Ishikawa (cell line): ENCODE measurements around the gene ZNF211.
A peak's percentile ranks its signal among the peaks of the same experiment; 100 is the strongest.

Experiments
- CEBPB ChIP-seq: IDR thresholded peaks from 2 replicates; pipeline ENCODE4 v1.6.1; 2012
- CREB1 ChIP-seq: IDR thresholded peaks from 2 replicates; pipeline ENCODE4 v1.6.1; 2012; ENCODE audit warnings: low read depth
- EGR1 ChIP-seq: IDR thresholded peaks from 2 replicates; pipeline ENCODE4 v1.6.1; 2012
- EP300 ChIP-seq: IDR thresholded peaks from 2 replicates; pipeline ENCODE4 v1.6.1; 2012; ENCODE audit warnings: borderline replicate concordance
- FOXM1 ChIP-seq: IDR thresholded peaks from 2 replicates; pipeline ENCODE4 v1.6.1; 2012; ENCODE audit warnings: low read depth, borderline replicate concordance
- NFIC ChIP-seq: IDR thresholded peaks from 2 replicates; pipeline ENCODE4 v1.6.1; 2012
- RAD21 ChIP-seq: IDR thresholded peaks from 2 replicates; pipeline ENCODE4 v1.6.1; 2012; ENCODE audit warnings: low read depth
- TAF1 ChIP-seq: IDR thresholded peaks from 2 replicates; pipeline ENCODE4 v1.6.1; 2012; ENCODE audit warnings: low read depth, mild to moderate bottlenecking
- TCF12 ChIP-seq: IDR thresholded peaks from 2 replicates; pipeline ENCODE4 v1.6.1; 2012; ENCODE audit warnings: low read depth
- TEAD4 ChIP-seq: IDR thresholded peaks from 2 replicates; pipeline ENCODE4 v1.6.1; 2012
- YY1 ChIP-seq: IDR thresholded peaks from 2 replicates; pipeline ENCODE4 v1.6.1; 2012; ENCODE audit warnings: low read depth
- ZBTB7A ChIP-seq: IDR thresholded peaks from 2 replicates; pipeline ENCODE4 v1.6.1; 2012; ENCODE audit warnings: low read depth
- TF ChIP-seq, protein P1 (sequence below): IDR thresholded peaks from 2 replicates; pipeline ENCODE4 v1.6.1; 2012
- TF ChIP-seq, protein P2 (sequence below): IDR thresholded peaks from 2 replicates; pipeline ENCODE4 v1.6.1; 2012; ENCODE audit warnings: low read depth, mild to moderate bottlenecking
- TF ChIP-seq, protein P3 (sequence below): IDR thresholded peaks from 2 replicates; pipeline ENCODE4 v1.6.1; 2012

Gene ZNF211

DNA sequence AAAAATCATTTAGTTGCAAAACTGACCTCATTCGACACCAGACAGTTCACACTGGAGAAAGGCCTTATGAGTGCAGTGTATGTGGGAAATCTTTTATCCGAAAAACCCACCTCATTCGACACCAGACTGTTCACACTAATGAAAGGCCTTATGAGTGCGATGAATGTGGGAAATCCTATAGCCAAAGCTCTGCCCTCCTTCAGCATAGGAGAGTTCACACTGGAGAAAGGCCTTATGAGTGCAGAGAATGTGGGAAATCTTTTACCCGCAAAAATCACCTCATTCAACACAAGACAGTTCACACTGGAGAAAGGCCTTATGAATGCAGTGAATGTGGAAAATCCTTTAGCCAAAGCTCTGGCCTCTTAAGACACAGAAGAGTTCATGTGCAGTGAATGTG lies 26.0 kb upstream of the ZNF211 start:
- TF ChIP-seq YY1 = no peak
- TF ChIP-seq, protein P1, sequence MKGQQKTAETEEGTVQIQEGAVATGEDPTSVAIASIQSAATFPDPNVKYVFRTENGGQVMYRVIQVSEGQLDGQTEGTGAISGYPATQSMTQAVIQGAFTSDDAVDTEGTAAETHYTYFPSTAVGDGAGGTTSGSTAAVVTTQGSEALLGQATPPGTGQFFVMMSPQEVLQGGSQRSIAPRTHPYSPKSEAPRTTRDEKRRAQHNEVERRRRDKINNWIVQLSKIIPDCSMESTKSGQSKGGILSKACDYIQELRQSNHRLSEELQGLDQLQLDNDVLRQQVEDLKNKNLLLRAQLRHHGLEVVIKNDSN = no peak
- TF ChIP-seq ZBTB7A = no peak
- TF ChIP-seq RAD21 = no peak
- no peak for TF ChIP-seq FOXM1
- TF ChIP-seq EP300 = no peak
- TF ChIP-seq, protein P2, sequence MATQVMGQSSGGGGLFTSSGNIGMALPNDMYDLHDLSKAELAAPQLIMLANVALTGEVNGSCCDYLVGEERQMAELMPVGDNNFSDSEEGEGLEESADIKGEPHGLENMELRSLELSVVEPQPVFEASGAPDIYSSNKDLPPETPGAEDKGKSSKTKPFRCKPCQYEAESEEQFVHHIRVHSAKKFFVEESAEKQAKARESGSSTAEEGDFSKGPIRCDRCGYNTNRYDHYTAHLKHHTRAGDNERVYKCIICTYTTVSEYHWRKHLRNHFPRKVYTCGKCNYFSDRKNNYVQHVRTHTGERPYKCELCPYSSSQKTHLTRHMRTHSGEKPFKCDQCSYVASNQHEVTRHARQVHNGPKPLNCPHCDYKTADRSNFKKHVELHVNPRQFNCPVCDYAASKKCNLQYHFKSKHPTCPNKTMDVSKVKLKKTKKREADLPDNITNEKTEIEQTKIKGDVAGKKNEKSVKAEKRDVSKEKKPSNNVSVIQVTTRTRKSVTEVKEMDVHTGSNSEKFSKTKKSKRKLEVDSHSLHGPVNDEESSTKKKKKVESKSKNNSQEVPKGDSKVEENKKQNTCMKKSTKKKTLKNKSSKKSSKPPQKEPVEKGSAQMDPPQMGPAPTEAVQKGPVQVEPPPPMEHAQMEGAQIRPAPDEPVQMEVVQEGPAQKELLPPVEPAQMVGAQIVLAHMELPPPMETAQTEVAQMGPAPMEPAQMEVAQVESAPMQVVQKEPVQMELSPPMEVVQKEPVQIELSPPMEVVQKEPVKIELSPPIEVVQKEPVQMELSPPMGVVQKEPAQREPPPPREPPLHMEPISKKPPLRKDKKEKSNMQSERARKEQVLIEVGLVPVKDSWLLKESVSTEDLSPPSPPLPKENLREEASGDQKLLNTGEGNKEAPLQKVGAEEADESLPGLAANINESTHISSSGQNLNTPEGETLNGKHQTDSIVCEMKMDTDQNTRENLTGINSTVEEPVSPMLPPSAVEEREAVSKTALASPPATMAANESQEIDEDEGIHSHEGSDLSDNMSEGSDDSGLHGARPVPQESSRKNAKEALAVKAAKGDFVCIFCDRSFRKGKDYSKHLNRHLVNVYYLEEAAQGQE = no peak
- no peak for TF ChIP-seq CEBPB

DNA sequence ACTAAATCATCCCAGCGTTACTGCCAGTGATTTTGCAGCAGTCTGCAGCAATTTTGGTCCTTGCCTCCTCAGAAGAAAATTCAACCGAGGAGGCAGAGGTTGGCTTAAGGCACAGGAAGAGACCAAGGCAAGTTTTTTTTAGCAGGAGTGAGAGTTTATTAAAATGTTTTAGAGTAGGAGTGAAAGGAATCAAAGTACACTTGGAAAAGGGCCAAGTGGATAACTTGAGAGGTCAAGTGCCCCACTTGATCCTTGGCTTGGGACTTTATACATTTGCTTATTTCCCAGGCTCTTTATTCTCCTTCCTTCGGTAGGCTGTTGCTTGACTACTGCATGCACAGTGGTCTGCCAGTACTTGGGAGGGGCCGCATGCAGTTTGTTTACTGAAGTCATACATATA lies 21.9 kb upstream of the ZNF211 start:
- TF ChIP-seq YY1 = no peak
- no peak for TF ChIP-seq CREB1
- TF ChIP-seq, protein P1 = no peak
- no peak for TF ChIP-seq TAF1
- TF ChIP-seq, protein P2 = no peak
- TF ChIP-seq, protein P3, sequence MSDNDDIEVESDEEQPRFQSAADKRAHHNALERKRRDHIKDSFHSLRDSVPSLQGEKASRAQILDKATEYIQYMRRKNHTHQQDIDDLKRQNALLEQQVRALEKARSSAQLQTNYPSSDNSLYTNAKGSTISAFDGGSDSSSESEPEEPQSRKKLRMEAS = no peak
- no peak for TF ChIP-seq NFIC
- no peak for TF ChIP-seq FOXM1
- no peak for TF ChIP-seq EP300

DNA sequence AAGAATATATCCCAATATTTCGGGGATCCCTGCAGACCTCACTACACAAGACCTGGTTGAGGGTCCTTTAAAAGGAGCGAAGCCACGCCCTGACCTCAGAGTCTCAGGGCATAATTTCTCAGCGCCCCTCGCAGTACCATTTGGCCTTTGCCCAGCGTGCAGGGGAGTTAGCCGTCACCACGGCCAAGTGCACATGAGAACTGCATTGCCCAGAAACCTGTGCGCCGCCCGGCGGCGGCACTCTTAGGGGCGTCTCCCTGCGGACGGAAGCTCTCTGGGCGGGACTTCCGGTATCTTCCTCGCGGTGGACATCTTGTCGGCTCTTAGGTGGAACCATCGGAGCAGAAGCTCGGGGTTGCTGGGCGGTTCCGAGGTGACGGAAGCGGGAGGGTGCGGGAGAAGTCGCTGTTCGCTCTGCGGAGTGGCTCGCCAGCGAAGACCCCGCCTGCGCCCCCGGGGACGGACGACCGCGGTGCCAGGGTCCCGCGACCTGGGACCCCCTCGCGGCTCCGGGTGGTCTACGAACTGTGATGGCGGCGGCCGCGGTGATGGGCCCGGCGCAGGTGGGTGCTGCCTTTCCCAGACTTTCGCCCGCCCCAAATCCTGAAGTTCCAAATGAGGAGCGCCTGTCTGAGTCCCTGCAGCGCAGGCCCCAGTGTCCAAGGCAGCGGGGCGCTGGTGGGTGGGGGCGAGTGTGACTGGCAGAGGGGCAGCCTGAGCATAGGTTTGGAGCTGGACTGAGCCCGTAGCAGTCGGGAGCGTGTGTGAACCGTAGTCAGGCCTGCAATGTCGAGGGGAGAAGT lies 18.8 kb upstream of the ZNF211 start, which contains the start of gene ZNF134:
Gene ZNF134 (plus strand): TSS at position 302 of the 803 bp plus-strand sequence. CDS start 5,227 bp downstream, outside the sequence.
- peak; percentile 67 for TF ChIP-seq ZBTB7A
- 0 out of 2 replicates have a peak, but pooled peaks have one; percentile 13 for TF ChIP-seq CREB1
- TF ChIP-seq EGR1 = 0 out of 2 replicates have a peak, but pooled peaks have one; percentile 18
- TF ChIP-seq TCF12 = 0 out of 2 replicates have a peak, but pooled peaks have one; percentile 30
- peak; percentile 88 for TF ChIP-seq YY1
- TF ChIP-seq, protein P2 = no peak
- TF ChIP-seq TAF1 = peak; percentile 68
- TF ChIP-seq EP300 = no peak
- TF ChIP-seq RAD21 = no peak
- no peak for TF ChIP-seq FOXM1
- TF ChIP-seq NFIC = peak; percentile 25; the same call in 1 of the 2 replicates
- no peak for TF ChIP-seq CEBPB
- 0 out of 2 replicates have a peak, but pooled peaks have one; percentile 17 for TF ChIP-seq TEAD4
- TF ChIP-seq, protein P3 = peak; percentile 45; the same call in 1 of the 2 replicates
- TF ChIP-seq, protein P1 = no peak; the same call in 1 of the 2 replicates

DNA sequence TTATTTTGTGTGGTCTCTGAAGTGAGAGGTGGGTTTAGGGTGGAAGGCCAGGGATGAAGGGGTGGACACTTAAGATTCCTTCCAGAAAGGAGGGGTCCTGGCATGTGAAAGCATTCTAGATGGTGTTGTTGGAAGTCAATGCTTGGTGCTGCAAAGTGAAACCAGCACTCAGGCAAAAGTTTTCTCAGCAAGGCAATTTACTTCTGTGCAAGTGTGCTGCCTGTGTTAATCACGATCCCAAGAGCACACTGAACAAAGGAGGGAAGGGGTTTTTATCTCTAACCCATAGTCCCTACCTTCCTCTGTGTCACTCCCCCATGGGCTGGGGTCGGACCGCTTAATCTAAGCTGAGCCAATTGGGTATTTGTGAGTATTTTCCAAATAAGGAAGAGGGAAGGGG lies 17.6 kb upstream of the ZNF211 start:
- TF ChIP-seq, protein P3 = no peak
- TF ChIP-seq CEBPB (no peak), FOXM1 (no peak), EP300 (no peak), EGR1 (no peak), RAD21 (no peak)
